Mucosa of descending colon (tissue), 3 donors: ENCODE results near the gene OR10T2. TPM values are rescaled to one million over a fixed set of nuclear protein-coding genes. Genes with fewer than 3 reads are reported as not detected.
A peak's percentile ranks its signal among the peaks of the same experiment; 100 is the strongest.
"Not testable (repeated sequence)": the region's sequence is repeated elsewhere in the genome, so short reads cannot be mapped to it uniquely, and the experiment has no call there.

ENCODE experiments used
- ATAC-seq: fragments of 200-7000 bp; cut with Tn5 transposase; one replicate; pipeline ENCODE4 v1.9.1; 2020; ENCODE audit warnings: mild to moderate bottlenecking, moderate library complexity
- DNase-seq, 3 donors: peaks; one replicate each; pipeline ENCODE4 v3.0.0-alpha.2; 2020
- H3K36me3 ChIP-seq: fragments of 200-600 bp; one replicate; pipeline ENCODE4 v1.8.0; 2021; ENCODE audit warnings: low read depth, mild to moderate bottlenecking
- H3K4me1 ChIP-seq: fragments of 200-600 bp; one replicate; pipeline ENCODE4 v1.8.0; 2021; ENCODE audit warnings: low read depth, mild to moderate bottlenecking
- H3K4me3 ChIP-seq: fragments of 200-600 bp; one replicate; pipeline ENCODE4 v1.8.0; 2021; ENCODE audit warnings: mild to moderate bottlenecking
- H3K9me3 ChIP-seq: fragments of 200-600 bp; one replicate; pipeline ENCODE4 v1.8.0; 2021; ENCODE audit warnings: mild to moderate bottlenecking
- CTCF ChIP-seq: fragments of 200-600 bp; IDR thresholded peaks from one replicate; pipeline ENCODE4 v1.8.0; 2022; ENCODE audit warnings: antibody characterized with exemption, mild to moderate bottlenecking
- intact Hi-C, 2 donors: fragments of 100-400 bp; cut with DNase I in 1 of 2; cut with micrococcal nuclease in 1 of 2; formaldehyde crosslinking; loops; one replicate each; pipeline versions ENCODE4 v1.11.0 to v1.11.1; 2022; cut with DNase I, micrococcal nuclease
- total RNA-seq, 3 donors: library from RNA; stranded (reverse); fragmentation: NEBNext Ultra II Directional in 2 of 3; extraction: Animal tissue kit (Norgen Biotek cat#: 25700) in 2 of 3; gene quantifications; one replicate each; pipeline versions ENCODE4 v1.2.1 to v1.2.4, GENCODE V29; 2021 to 2023
- donor health status: DM: no; HTN: no; CAD: no; lungs with moderate emphysema.
- donor health status: DM: no; HTN: no; CAD: no.
- donor health status: DM: no; HTN: yes; CAD: no.

Gene OR10T2
- total RNA-seq, 3 donors from 2014 or later = not detected

GRCh38 chr1:158393476-158393875, 5.8 kb downstream of the OR10T2 start:
- ATAC-seq = no peak
- intact Hi-C loops = no loop called here

GRCh38 chr1:158391099-158391498, 8.2 kb downstream of the OR10T2 start:
- intact Hi-C loops = no loop called here
- no peak overlapping the region for H3K4me3 ChIP-seq
- no peak for TF ChIP-seq CTCF
- no peak for ATAC-seq
- H3K4me1 ChIP-seq = no peaks in the 10 kb centered on the region
- no peak for DNase-seq
- no peaks in the 10 kb centered on the region for H3K36me3 ChIP-seq
- H3K9me3 ChIP-seq = no peaks in the 10 kb centered on the region

More at GRCh38 chr1:158393476-158393875, 5.8 kb downstream of the OR10T2 start:
- Histone ChIP-seq H3K36me3 (no peaks in the 10 kb centered on the region), H3K4me1 (no peaks in the 10 kb centered on the region), H3K4me3 (no peak overlapping the region), H3K9me3 (no peaks in the 10 kb centered on the region)
- no peak for DNase-seq
- TF ChIP-seq CTCF = no peak

GRCh38 chr1:158390331-158390730, 8.9 kb downstream of the OR10T2 start:
- no peaks in the 10 kb centered on the region for H3K36me3 ChIP-seq
- no peaks in the 10 kb centered on the region for H3K9me3 ChIP-seq
- no peak for ATAC-seq
- intact Hi-C loops = no loop called here
- no peak for TF ChIP-seq CTCF
- no peak for DNase-seq
- no peaks in the 10 kb centered on the region for H3K4me1 ChIP-seq
- H3K4me3 ChIP-seq = no peak overlapping the region

GRCh38 chr1:158374860-158375259, 24.4 kb downstream of the OR10T2 start:
- intact Hi-C loops = no loop called here

GRCh38 chr1:158374101-158374500, 25.2 kb downstream of the OR10T2 start:
- intact Hi-C loops, ATAC-seq, H3K4me1 ChIP-seq, H3K36me3 ChIP-seq, H3K4me3 ChIP-seq: not testable (repeated sequence)
- peaks cover 16% of the 10 kb centered on the region for H3K9me3 ChIP-seq
- peak in 1 of 3 donors; percentile 37 for DNase-seq

More at GRCh38 chr1:158374860-158375259, 24.4 kb downstream of the OR10T2 start:
- no peaks in the 10 kb centered on the region for H3K36me3 ChIP-seq
- DNase-seq (no peak), ATAC-seq (no peak)
- no peak for TF ChIP-seq CTCF
- H3K9me3 ChIP-seq = peaks cover 16% of the 10 kb centered on the region
- H3K4me3 ChIP-seq = no peak overlapping the region
- H3K4me1 ChIP-seq = no peaks in the 10 kb centered on the region

GRCh38 chr1:158371188-158371953, 27.9 kb downstream of the OR10T2 start:
- no peak for TF ChIP-seq CTCF
- DNase-seq (no peak), ATAC-seq (no peak)
- Histone ChIP-seq H3K4me3 (no peak overlapping the region), H3K4me1 (no peaks in the 10 kb centered on the region), H3K9me3 (peaks cover 16% of the 10 kb centered on the region), H3K36me3 (no peaks in the 10 kb centered on the region)
- intact Hi-C loops = no loop called here
